ENCODE measurements around the gene SRBD1. TPM values are rescaled to one million over a fixed set of nuclear protein-coding genes. Genes with fewer than 3 reads are reported as not detected.
A peak's percentile ranks its signal among the peaks of the same experiment; 100 is the strongest.

Gene SRBD1
- total RNA-seq, 2 experiments from 2014 or later: 19.4 to 20.0 TPM

GRCh38 chr2:45578056-45578843 lies 32.8 kb downstream of the SRBD1 start:
- H3K4me3 Mint-ChIP-seq: no peak overlapping the region
- H3K9me3 Mint-ChIP-seq: no peaks in the 10 kb centered on the region
- ChIA-PET POLR2A (no interaction called here), CTCF (interaction anchor here (0.6 to 2.5 kb wide), 5 partner anchors 10 to 597 kb away, joined by 3 to 8 read pairs (median 5); no protein-coding TSS in a partner anchor)
- peaks cover 3% of the 10 kb centered on the region for H3K4me1 Mint-ChIP-seq
- H3K36me3 Mint-ChIP-seq (ENCODE audit: low read depth): peaks cover 10% of the 10 kb centered on the region
- DNase-seq: peak; percentile 22
- H3K27ac Mint-ChIP-seq: no peak overlapping the region
- H3K27me3 Mint-ChIP-seq: no peaks in the 10 kb centered on the region

- no peak for DNase-seq
- Mint-ChIP-seq H3K27ac (no peak overlapping the region), H3K4me1 (peaks cover 3% of the 10 kb centered on the region), H3K4me3 (no peak overlapping the region), H3K27me3 (no peaks in the 10 kb centered on the region), H3K36me3 (ENCODE audit: low read depth) (peaks cover 13% of the 10 kb centered on the region), H3K9me3 (no peaks in the 10 kb centered on the region)
- ChIA-PET CTCF (interaction anchor here (1.3 to 2.5 kb wide), 4 partner anchors 10 to 596 kb away, joined by 3 to 8 read pairs (median 6); no protein-coding TSS in a partner anchor), POLR2A (no interaction called here)
Observed at GRCh38 chr2:45577441-45577840, 33.6 kb downstream of the SRBD1 start.

- POLR2A ChIA-PET: no interaction called here
- H3K4me3 Mint-ChIP-seq: no peak overlapping the region
- H3K27ac Mint-ChIP-seq: no peak overlapping the region
- peaks cover 7% of the 10 kb centered on the region for H3K4me1 Mint-ChIP-seq
- no peak for DNase-seq
- peaks cover 22% of the 10 kb centered on the region for H3K36me3 Mint-ChIP-seq (ENCODE audit: low read depth)
- peaks cover 2% of the 10 kb centered on the region for H3K9me3 Mint-ChIP-seq
- no peaks in the 10 kb centered on the region for H3K27me3 Mint-ChIP-seq
- CTCF ChIA-PET: interaction anchor here (2.0 kb wide), 1 partner anchor 12 kb away, joined by 5 read pairs; no protein-coding TSS in a partner anchor
Observed at GRCh38 chr2:45575881-45576280, 35.2 kb downstream of the SRBD1 start.

GRCh38 chr2:45572979-45573378 lies 38.1 kb downstream of the SRBD1 start:
- peaks cover 9% of the 10 kb centered on the region for H3K9me3 Mint-ChIP-seq
- no peak overlapping the region for H3K27ac Mint-ChIP-seq
- no peak overlapping the region for H3K4me3 Mint-ChIP-seq
- no peaks in the 10 kb centered on the region for H3K27me3 Mint-ChIP-seq
- POLR2A ChIA-PET: no interaction called here
- DNase-seq: no peak
- H3K36me3 Mint-ChIP-seq (ENCODE audit: low read depth): peaks cover 41% of the 10 kb centered on the region
- CTCF ChIA-PET: interaction anchor here (0.5 to 1.0 kb wide), 2 partner anchors 83 to 551 kb away, joined by 3 to 8 read pairs; no protein-coding TSS in a partner anchor
- H3K4me1 Mint-ChIP-seq: peaks cover 15% of the 10 kb centered on the region

GRCh38 chr2:45571940-45572339 lies 39.1 kb downstream of the SRBD1 start:
- Mint-ChIP-seq H3K36me3 (ENCODE audit: low read depth) (peaks cover 39% of the 10 kb centered on the region), H3K4me1 (peaks cover 21% of the 10 kb centered on the region), H3K27ac (no peak overlapping the region), H3K27me3 (no peaks in the 10 kb centered on the region), H3K4me3 (no peak overlapping the region), H3K9me3 (peaks cover 10% of the 10 kb centered on the region)
- no peak for DNase-seq
- ChIA-PET POLR2A (no interaction called here), CTCF (interaction anchor here (1.1 to 1.4 kb wide), 2 partner anchors 25 to 32 kb away, joined by 4 read pairs; no protein-coding TSS in a partner anchor)

- POLR2A ChIA-PET: no interaction called here
- Mint-ChIP-seq H3K27me3 (no peaks in the 10 kb centered on the region), H3K9me3 (peaks cover 10% of the 10 kb centered on the region), H3K4me3 (no peak overlapping the region), H3K27ac (no peak overlapping the region), H3K4me1 (peaks cover 27% of the 10 kb centered on the region), H3K36me3 (ENCODE audit: low read depth) (peaks cover 44% of the 10 kb centered on the region)
- DNase-seq: no peak
- CTCF ChIA-PET: interaction anchor here (0.8 to 1.4 kb wide), 4 partner anchors 14 to 33 kb away, joined by 3 to 4 read pairs (median 4); no protein-coding TSS in a partner anchor
Observed at GRCh38 chr2:45570671-45571334, 40.3 kb downstream of the SRBD1 start.

- Mint-ChIP-seq H3K9me3 (peaks cover 10% of the 10 kb centered on the region), H3K4me3 (no peak overlapping the region), H3K36me3 (ENCODE audit: low read depth) (peaks cover 49% of the 10 kb centered on the region), H3K27me3 (no peaks in the 10 kb centered on the region), H3K4me1 (peaks cover 32% of the 10 kb centered on the region), H3K27ac (peak overlapping the region; percentile 28)
- POLR2A ChIA-PET: no interaction called here
- CTCF ChIA-PET: interaction anchor here (1.7 kb wide), 1 partner anchor 10 kb away, joined by 6 read pairs; no protein-coding TSS in a partner anchor
- no peak for DNase-seq
Observed at GRCh38 chr2:45568935-45569334, 42.1 kb downstream of the SRBD1 start.

GRCh38 chr2:45567974-45568789 lies 42.9 kb downstream of the SRBD1 start:
- peak; percentile 45 for DNase-seq
- Mint-ChIP-seq H3K27ac (peak overlapping the region; percentile 95), H3K4me3 (peak overlapping the region; percentile 75), H3K9me3 (peaks cover 10% of the 10 kb centered on the region), H3K36me3 (ENCODE audit: low read depth) (peaks cover 47% of the 10 kb centered on the region), H3K27me3 (no peaks in the 10 kb centered on the region), H3K4me1 (peaks cover 32% of the 10 kb centered on the region)
- ChIA-PET POLR2A (interaction anchor here (1.3 kb wide), 1 partner anchor 13 kb away, joined by 8 read pairs; no protein-coding TSS in a partner anchor), CTCF (interaction anchor here (0.9 to 1.7 kb wide), 6 partner anchors 9 to 43 kb away, joined by 3 to 6 read pairs (median 4); partner anchors contain the start of gene SRBD1)

- ChIA-PET POLR2A (interaction anchor here (1.3 kb wide), 1 partner anchor 13 kb away, joined by 8 read pairs; no protein-coding TSS in a partner anchor), CTCF (interaction anchor here (0.7 to 1.7 kb wide), 7 partner anchors 8 to 43 kb away, joined by 3 to 6 read pairs (median 4); partner anchors contain the start of gene SRBD1)
- Mint-ChIP-seq H3K27ac (peak overlapping the region; percentile 95), H3K4me3 (peak overlapping the region; percentile 75), H3K27me3 (no peaks in the 10 kb centered on the region), H3K9me3 (peaks cover 10% of the 10 kb centered on the region), H3K4me1 (peaks cover 32% of the 10 kb centered on the region), H3K36me3 (ENCODE audit: low read depth) (peaks cover 47% of the 10 kb centered on the region)
- DNase-seq: no peak
Observed at GRCh38 chr2:45567288-45567963, 43.6 kb downstream of the SRBD1 start.

GRCh38 chr2:45559436-45559835 lies 51.6 kb downstream of the SRBD1 start:
- no peak overlapping the region for H3K4me3 Mint-ChIP-seq
- no peak for DNase-seq
- ChIA-PET CTCF (interaction anchor here (0.8 kb wide), 1 partner anchor 8 kb away, joined by 4 read pairs; no protein-coding TSS in a partner anchor), POLR2A (no interaction called here)
- H3K9me3 Mint-ChIP-seq: peaks cover 2% of the 10 kb centered on the region
- peaks cover 31% of the 10 kb centered on the region for H3K36me3 Mint-ChIP-seq (ENCODE audit: low read depth)
- H3K27me3 Mint-ChIP-seq: no peaks in the 10 kb centered on the region
- no peak overlapping the region for H3K27ac Mint-ChIP-seq
- H3K4me1 Mint-ChIP-seq: peaks cover 8% of the 10 kb centered on the region

- Mint-ChIP-seq H3K36me3 (ENCODE audit: low read depth) (peaks cover 51% of the 10 kb centered on the region), H3K9me3 (peaks cover 2% of the 10 kb centered on the region), H3K27ac (no peak overlapping the region), H3K27me3 (no peaks in the 10 kb centered on the region), H3K4me3 (no peak overlapping the region), H3K4me1 (peaks cover 16% of the 10 kb centered on the region)
- no peak for DNase-seq
- CTCF ChIA-PET: interaction anchor here (0.6 to 0.9 kb wide), 4 partner anchors 9 to 120 kb away, joined by 3 to 4 read pairs (median 3); no protein-coding TSS in a partner anchor
- POLR2A ChIA-PET: interaction anchor here (1.3 kb wide), 1 partner anchor 13 kb away, joined by 8 read pairs; no protein-coding TSS in a partner anchor
Observed at GRCh38 chr2:45554742-45555140, 56.3 kb downstream of the SRBD1 start.
